Measurements from ENCODE around the gene PAPSS1. TPM values are rescaled to one million over a fixed set of nuclear protein-coding genes. Genes with fewer than 3 reads are reported as not detected.

The PAPSS1 gene
- total and polyA plus RNA-seq, 2 experiments from 2014 or later = 72.0 to 85.8 TPM

DNA sequence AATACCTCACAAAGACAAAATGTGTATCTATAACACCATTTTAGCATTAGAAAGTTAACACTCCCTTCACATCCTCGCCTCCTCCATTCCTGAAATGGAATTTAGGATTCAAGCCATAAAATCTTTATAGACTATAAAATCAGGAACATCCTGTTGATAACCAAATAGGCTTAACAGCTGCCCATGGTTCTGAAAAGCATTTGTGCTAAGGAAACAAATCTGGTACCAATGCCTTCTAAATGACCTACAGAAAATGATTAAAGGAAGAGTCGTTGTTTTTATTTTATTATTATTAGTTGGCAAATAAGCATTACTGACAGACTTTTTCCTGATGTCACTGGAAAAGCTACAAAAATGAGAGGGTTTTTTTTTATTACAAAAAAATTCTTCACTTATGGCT, 79.8 kb downstream of the PAPSS1 start:
- H3K27me3 Mint-ChIP-seq (ENCODE audit: insufficient read depth, low read depth, poor library complexity) = no peaks in the 10 kb centered on the region
- Histone ChIP-seq H3K4me3 (no peak overlapping the region), H3K27ac (ENCODE audit: low read depth) (no peak overlapping the region), H3K27me3 (ENCODE audit: insufficient read depth) (no peaks in the 10 kb centered on the region), H3K36me3 (ENCODE audit: insufficient read depth) (no peaks in the 10 kb centered on the region), H3F3A (replicated peaks; ENCODE audit: low read depth) (no peaks in the 10 kb centered on the region), H3K9me2 (ENCODE audit: insufficient read depth) (no peaks in the 10 kb centered on the region), H3K79me2 (replicated peaks; ENCODE audit: insufficient read depth) (no peaks in the 10 kb centered on the region; the same call in 1 of the 2 replicates), H3K4me1 (ENCODE audit: insufficient read depth) (peaks cover 6% of the 10 kb centered on the region), H4K20me1 (replicated peaks; ENCODE audit: insufficient read depth) (no peaks in the 10 kb centered on the region; the same call in 1 of the 2 replicates), H2AFZ (no peak overlapping the region), H3K4me2 (no peak overlapping the region)
- DNase-seq (ENCODE audit: low spot score) (no peak), ATAC-seq (no peak)
- H3K9me3 Mint-ChIP-seq = no peaks in the 10 kb centered on the region
- H3K4me1 Mint-ChIP-seq = peaks cover 7% of the 10 kb centered on the region
- H3K36me3 Mint-ChIP-seq (ENCODE audit: low read depth) = peaks cover 17% of the 10 kb centered on the region
- TF ChIP-seq POLR2AphosphoS5 (IDR thresholded peaks at IDR 0.05; ENCODE audit: low read depth) (no peak), EZH2phosphoT487 (IDR thresholded peaks at IDR 0.05; ENCODE audit: unreplicated experiment) (no peak)
- TF ChIP-seq, protein P1, sequence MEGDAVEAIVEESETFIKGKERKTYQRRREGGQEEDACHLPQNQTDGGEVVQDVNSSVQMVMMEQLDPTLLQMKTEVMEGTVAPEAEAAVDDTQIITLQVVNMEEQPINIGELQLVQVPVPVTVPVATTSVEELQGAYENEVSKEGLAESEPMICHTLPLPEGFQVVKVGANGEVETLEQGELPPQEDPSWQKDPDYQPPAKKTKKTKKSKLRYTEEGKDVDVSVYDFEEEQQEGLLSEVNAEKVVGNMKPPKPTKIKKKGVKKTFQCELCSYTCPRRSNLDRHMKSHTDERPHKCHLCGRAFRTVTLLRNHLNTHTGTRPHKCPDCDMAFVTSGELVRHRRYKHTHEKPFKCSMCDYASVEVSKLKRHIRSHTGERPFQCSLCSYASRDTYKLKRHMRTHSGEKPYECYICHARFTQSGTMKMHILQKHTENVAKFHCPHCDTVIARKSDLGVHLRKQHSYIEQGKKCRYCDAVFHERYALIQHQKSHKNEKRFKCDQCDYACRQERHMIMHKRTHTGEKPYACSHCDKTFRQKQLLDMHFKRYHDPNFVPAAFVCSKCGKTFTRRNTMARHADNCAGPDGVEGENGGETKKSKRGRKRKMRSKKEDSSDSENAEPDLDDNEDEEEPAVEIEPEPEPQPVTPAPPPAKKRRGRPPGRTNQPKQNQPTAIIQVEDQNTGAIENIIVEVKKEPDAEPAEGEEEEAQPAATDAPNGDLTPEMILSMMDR (conservative IDR thresholded peaks at IDR 0.05; ENCODE audit: low read depth in 2 of 2) = no peak
- H3K27ac Mint-ChIP-seq = no peak overlapping the region
- H3K4me3 Mint-ChIP-seq = no peak overlapping the region

GRCh38 chr4:107635735-107636134, 84.3 kb downstream of the PAPSS1 start:
- H3K27me3 ChIP-seq (ENCODE audit: insufficient read depth) = no peaks in the 10 kb centered on the region
- H4K20me1 ChIP-seq (replicated peaks; ENCODE audit: insufficient read depth) = no peaks in the 10 kb centered on the region
- no peak overlapping the region for H3K4me2 ChIP-seq
- TF ChIP-seq ETS1 (IDR thresholded peaks at IDR 0.05) (no peak), JUNB (IDR thresholded peaks at IDR 0.05; ENCODE audit: unreplicated experiment) (no peak), ZNF462 (CRISPR knock-in tag; IDR thresholded peaks at IDR 0.05) (no peak), ZNF331 (CRISPR knock-in tag; IDR thresholded peaks at IDR 0.05; ENCODE audit: low read depth) (no peak), ZNF114 (CRISPR knock-in tag; IDR thresholded peaks at IDR 0.05) (no peak), STAT1 (IDR thresholded peaks at IDR 0.05; ENCODE audit: unreplicated experiment) (no peak), CREB1 (CRISPR knock-in tag; IDR thresholded peaks at IDR 0.05; ENCODE audit: low read depth) (no peak), EZH2phosphoT487 (IDR thresholded peaks at IDR 0.05; ENCODE audit: unreplicated experiment) (no peak), POLR2AphosphoS5 (IDR thresholded peaks at IDR 0.05; ENCODE audit: low read depth) (no peak), EZH2 (IDR thresholded peaks at IDR 0.05; ENCODE audit: low read depth, unreplicated experiment) (no peak)
- TF ChIP-seq, protein P1 (conservative IDR thresholded peaks at IDR 0.05; ENCODE audit: low read depth in 2 of 2) = no peak
- no peaks in the 10 kb centered on the region for H3F3A ChIP-seq (replicated peaks; ENCODE audit: low read depth)
- H3K36me3 Mint-ChIP-seq (ENCODE audit: low read depth) = no peaks in the 10 kb centered on the region
- H3K4me3 Mint-ChIP-seq = no peak overlapping the region
- DNase-seq (ENCODE audit: low spot score) (no peak), ATAC-seq (no peak)
- H3K36me3 ChIP-seq (ENCODE audit: insufficient read depth) = no peaks in the 10 kb centered on the region
- no peak overlapping the region for H3K27ac Mint-ChIP-seq
- H3K4me3 ChIP-seq = no peak overlapping the region
- H3K79me2 ChIP-seq (replicated peaks; ENCODE audit: insufficient read depth) = no peaks in the 10 kb centered on the region
- H3K4me1 ChIP-seq (ENCODE audit: insufficient read depth) = no peaks in the 10 kb centered on the region
- H3K4me1 Mint-ChIP-seq = no peaks in the 10 kb centered on the region
- peaks cover 2% of the 10 kb centered on the region for H3K27me3 Mint-ChIP-seq (ENCODE audit: insufficient read depth, low read depth, poor library complexity)
- no peak overlapping the region for H2AFZ ChIP-seq
- H3K27ac ChIP-seq (ENCODE audit: low read depth) = no peak overlapping the region
- H3K9me3 Mint-ChIP-seq = no peaks in the 10 kb centered on the region
- no peaks in the 10 kb centered on the region for H3K9me2 ChIP-seq (ENCODE audit: insufficient read depth)
